ENCODE data around the gene PIGM.
A peak's percentile ranks its signal among the peaks of the same experiment; 100 is the strongest.

Gene PIGM

GRCh38 chr1:160031365-160032164 lies at the start of gene PIGM:
Gene PIGM, minus strand, starts transcription at chr1:160031990. Its CDS starts 251 bp downstream, at chr1:160031739.
- peak; percentile 77 to 87 for DNase-seq

GRCh38 chr1:160081261-160081936 lies 49.6 kb upstream of the PIGM start, which contains the start of gene KCNJ9:
Gene KCNJ9, plus strand, starts transcription at chr1:160081538. Its CDS starts 2,493 bp downstream, at chr1:160084031.
- no peak for DNase-seq

- no peak for DNase-seq
These were observed 48.8 kb upstream of the PIGM start for GRCh38 chr1:160080381-160081100.

GRCh38 chr1:160079448-160079847 lies 47.7 kb upstream of the PIGM start:
- no peak for DNase-seq

GRCh38 chr1:160078512-160079195 lies 46.9 kb upstream of the PIGM start:
- DNase-seq, result no peak

GRCh38 chr1:160077486-160077885 lies 45.7 kb upstream of the PIGM start:
- DNase-seq, result no peak

- DNase-seq, result no peak
These were observed 44.5 kb upstream of the PIGM start for GRCh38 chr1:160076295-160076694.

- no peak for DNase-seq
These were observed 44.0 kb upstream of the PIGM start for GRCh38 chr1:160075836-160076235.

- no peak for DNase-seq
These were observed 43.1 kb upstream of the PIGM start for GRCh38 chr1:160074865-160075264.

- DNase-seq, result no peak
These were observed 39.5 kb upstream of the PIGM start for GRCh38 chr1:160071289-160071688.

GRCh38 chr1:160070243-160071163 lies 38.7 kb upstream of the PIGM start:
- no peak for DNase-seq

- DNase-seq, result no peak
These were observed 37.9 kb upstream of the PIGM start, which contains the start of gene KCNJ10 for GRCh38 chr1:160069460-160070231. Gene KCNJ10, minus strand, starts transcription at chr1:160070160. Its CDS starts 27,628 bp downstream, at chr1:160042532.

GRCh38 chr1:160068225-160068624 lies 36.4 kb upstream of the PIGM start:
- DNase-seq, result no peak

GRCh38 chr1:160066829-160067745 lies 35.3 kb upstream of the PIGM start:
- no peak for DNase-seq

- no peak for DNase-seq
These were observed 33.0 kb upstream of the PIGM start for GRCh38 chr1:160064746-160065145.

- no peak for DNase-seq
These were observed 32.4 kb upstream of the PIGM start for GRCh38 chr1:160064164-160064563.

GRCh38 chr1:160063176-160063575 lies 31.4 kb upstream of the PIGM start:
- DNase-seq, result no peak

- DNase-seq, result no peak
These were observed 30.4 kb upstream of the PIGM start for GRCh38 chr1:160062230-160062532.

- no peak for DNase-seq
These were observed 29.8 kb upstream of the PIGM start for GRCh38 chr1:160061369-160062229.

Measured in SW 1271 (cell line).